ENCODE results near the gene SECISBP2.

SECISBP2 gene

GRCh38 chr9:89404074-89404473 is 85.8 kb downstream of the SECISBP2 start:
- CTCF ChIA-PET, result no interaction called here

DNA sequence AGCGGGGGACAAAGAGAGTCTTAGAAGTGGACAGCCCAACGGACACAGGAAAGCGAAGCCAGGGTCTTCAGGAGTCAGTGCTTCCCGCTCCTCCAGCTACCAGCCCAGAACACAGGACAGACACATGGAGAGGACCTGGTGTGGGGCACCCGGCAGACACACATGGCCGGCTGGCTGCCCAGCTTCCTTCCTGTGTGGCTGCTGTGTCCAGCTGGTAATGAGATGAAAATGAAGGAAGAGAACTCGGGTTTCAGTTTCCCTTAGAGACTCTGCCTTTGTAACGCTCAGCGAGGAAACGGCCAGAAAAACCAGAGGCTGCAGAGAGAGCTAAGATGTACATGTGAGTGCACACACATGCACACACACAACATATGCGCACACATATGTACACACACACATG is 87.5 kb downstream of the SECISBP2 start:
- POLR2A ChIA-PET, result no interaction called here

More at GRCh38 chr9:89404074-89404473, 85.8 kb downstream of the SECISBP2 start:
- H3K9me3 ChIP-seq (ENCODE audit: control insufficient read depth, insufficient read depth, low read depth, low read length), result no peaks in the 10 kb centered on the region
- H3K4me3 ChIP-seq (ENCODE audit: low read depth, low read length), result no peak overlapping the region
- POLR2A ChIA-PET, result interaction anchor here (0.6 kb wide), 1 partner anchor 47 kb away, joined by 3 read pairs; no protein-coding TSS in a partner anchor
- H3K36me3 ChIP-seq (ENCODE audit: control insufficient read depth in 2 of 2, insufficient read depth in 1 of 2, low read length in 2 of 2), result peaks cover 0 to 33% of the 10 kb centered on the region in 2 experiments; a peak in 1 of 3 replicates
- no peak overlapping the region for H3K27ac ChIP-seq (ENCODE audit: extremely low read depth, low read depth, low read length)
- TF ChIP-seq MZF1 (tag by site-specific recombination; IDR thresholded peaks at IDR 0.05; ENCODE audit: borderline replicate concordance) (no peak), ZNF692 (tag by site-specific recombination; IDR thresholded peaks at IDR 0.05) (no peak), ZBTB21 (tag by site-specific recombination; IDR thresholded peaks at IDR 0.05) (no peak), FEZF1 (tag by site-specific recombination; IDR thresholded peaks at IDR 0.05) (no peak), ATF2 (tag by site-specific recombination; IDR thresholded peaks at IDR 0.05; ENCODE audit: low read depth) (no peak), ZNF239 (tag by site-specific recombination; IDR thresholded peaks at IDR 0.05) (no peak), ZNF639 (tag by site-specific recombination; IDR thresholded peaks at IDR 0.05) (no peak), ZNF121 (tag by site-specific recombination; IDR thresholded peaks at IDR 0.05) (no peak), ZNF514 (tag by site-specific recombination; IDR thresholded peaks at IDR 0.05) (no peak), ZNF658 (tag by site-specific recombination; IDR thresholded peaks at IDR 0.05) (no peak), ZBTB20 (tag by site-specific recombination; IDR thresholded peaks at IDR 0.05) (no peak), ZNF157 (tag by site-specific recombination; IDR thresholded peaks at IDR 0.05) (no peak), ZNF707 (tag by site-specific recombination; IDR thresholded peaks at IDR 0.05) (no peak), ZNF133 (tag by site-specific recombination; IDR thresholded peaks at IDR 0.05) (no peak), HOXD13 (CRISPR knock-in tag; IDR thresholded peaks at IDR 0.05; ENCODE audit: borderline replicate concordance) (no peak), SCRT1 (tag by site-specific recombination; IDR thresholded peaks at IDR 0.05; ENCODE audit: borderline replicate concordance) (no peak)
- TF ChIP-seq, protein P1, sequence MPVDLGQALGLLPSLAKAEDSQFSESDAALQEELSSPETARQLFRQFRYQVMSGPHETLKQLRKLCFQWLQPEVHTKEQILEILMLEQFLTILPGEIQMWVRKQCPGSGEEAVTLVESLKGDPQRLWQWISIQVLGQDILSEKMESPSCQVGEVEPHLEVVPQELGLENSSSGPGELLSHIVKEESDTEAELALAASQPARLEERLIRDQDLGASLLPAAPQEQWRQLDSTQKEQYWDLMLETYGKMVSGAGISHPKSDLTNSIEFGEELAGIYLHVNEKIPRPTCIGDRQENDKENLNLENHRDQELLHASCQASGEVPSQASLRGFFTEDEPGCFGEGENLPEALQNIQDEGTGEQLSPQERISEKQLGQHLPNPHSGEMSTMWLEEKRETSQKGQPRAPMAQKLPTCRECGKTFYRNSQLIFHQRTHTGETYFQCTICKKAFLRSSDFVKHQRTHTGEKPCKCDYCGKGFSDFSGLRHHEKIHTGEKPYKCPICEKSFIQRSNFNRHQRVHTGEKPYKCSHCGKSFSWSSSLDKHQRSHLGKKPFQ (tag by site-specific recombination; IDR thresholded peaks at IDR 0.05), result no peak
- TF ChIP-seq, protein P2, sequence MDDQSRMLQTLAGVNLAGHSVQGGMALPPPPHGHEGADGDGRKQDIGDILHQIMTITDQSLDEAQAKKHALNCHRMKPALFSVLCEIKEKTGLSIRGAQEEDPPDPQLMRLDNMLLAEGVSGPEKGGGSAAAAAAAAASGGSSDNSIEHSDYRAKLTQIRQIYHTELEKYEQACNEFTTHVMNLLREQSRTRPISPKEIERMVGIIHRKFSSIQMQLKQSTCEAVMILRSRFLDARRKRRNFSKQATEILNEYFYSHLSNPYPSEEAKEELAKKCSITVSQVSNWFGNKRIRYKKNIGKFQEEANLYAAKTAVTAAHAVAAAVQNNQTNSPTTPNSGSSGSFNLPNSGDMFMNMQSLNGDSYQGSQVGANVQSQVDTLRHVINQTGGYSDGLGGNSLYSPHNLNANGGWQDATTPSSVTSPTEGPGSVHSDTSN (CRISPR knock-in tag; IDR thresholded peaks at IDR 0.05), result no peak
- H3K4me1 ChIP-seq (ENCODE audit: control insufficient read depth, insufficient read depth, low read length), result no peaks in the 10 kb centered on the region

More for the DNA sequence above, 87.5 kb downstream of the SECISBP2 start:
- H3K9me3 ChIP-seq (ENCODE audit: control insufficient read depth, insufficient read depth, low read depth, low read length), result no peaks in the 10 kb centered on the region
- CTCF ChIA-PET, result no interaction called here
- no peak overlapping the region for H3K27ac ChIP-seq (ENCODE audit: extremely low read depth, low read depth, low read length)
- TF ChIP-seq ZNF658 (tag by site-specific recombination; IDR thresholded peaks at IDR 0.05), result no peak
- no peaks in the 10 kb centered on the region for H3K4me1 ChIP-seq (ENCODE audit: control insufficient read depth, insufficient read depth, low read length)
- peaks cover 0 to 23% of the 10 kb centered on the region in 2 experiments; a peak in 1 of 3 replicates for H3K36me3 ChIP-seq (ENCODE audit: control insufficient read depth in 2 of 2, insufficient read depth in 1 of 2, low read length in 2 of 2)
- no peak overlapping the region for H3K4me3 ChIP-seq (ENCODE audit: low read depth, low read length)
